Breast epithelium (tissue), 4 donors: Measurements from ENCODE around the gene RBM17. TPM values are rescaled to one million over a fixed set of nuclear protein-coding genes. Genes with fewer than 3 reads are reported as not detected.

ENCODE experiments used
- DNase-seq, 2 donors: peaks; one replicate each; pipeline ENCODE4 v3.0.0-alpha.2; 2019; ENCODE audit warnings: low spot score in 2 of 2
- H3K27ac ChIP-seq, 2 donors: fragments of 200-600 bp; sonication (generic) in 1 of 2; one replicate each; pipeline ENCODE4 v1.5.1; 2016 to 2019; ENCODE audit warnings: mild to moderate bottlenecking in 1 of 2
- H3K27me3 ChIP-seq, 2 donors: fragments of 200-600 bp; sonication (generic) in 1 of 2; one replicate each; pipeline versions ENCODE4 v1.5.1 to v1.6.0; 2017 to 2019; ENCODE audit warnings: control low read depth in 1 of 2, mild to moderate bottlenecking in 1 of 2
- H3K36me3 ChIP-seq: fragments of 200-600 bp; one replicate; pipeline ENCODE4 v1.5.1; 2019
- H3K4me1 ChIP-seq, 2 donors: fragments of 200-600 bp; sonication (generic); one replicate each; pipeline ENCODE4 v1.5.1; 2016 to 2019; ENCODE audit warnings: control low read depth in 1 of 2
- H3K4me3 ChIP-seq, 3 donors: fragments of 200-600 bp; sonication (generic); 1 replicate in 2 of 3; 2 replicates in 1 of 3; pipeline ENCODE4 v1.5.1; 2016 to 2019; ENCODE audit warnings: mild to moderate bottlenecking in 3 of 3, moderate library complexity in 2 of 3
- H3K9me3 ChIP-seq, 2 donors: fragments of 200-600 bp; sonication (generic) in 1 of 2; one replicate each; pipeline ENCODE4 v1.5.1; 2016 to 2019; ENCODE audit warnings: control low read depth in 1 of 2
- POLR2A ChIP-seq: fragments of 450-650 bp; IDR thresholded peaks from one replicate; pipeline ENCODE4 v1.6.1; 2016; ENCODE audit warnings: antibody characterized with exemption, mild to moderate bottlenecking, moderate library complexity
- POLR2AphosphoS5 ChIP-seq, 3 donors: sonication (generic); formaldehyde crosslinking; IDR thresholded peaks; one replicate each; pipeline ENCODE4 v1.6.1; 2017; ENCODE audit warnings: antibody characterized with exemption in 3 of 3
- intact Hi-C: fragments of 100-400 bp; cut with DNase I; formaldehyde crosslinking; loops from one replicate; pipeline ENCODE4 v1.15.1; 2023; ENCODE audit warnings: low total_unique reads
- total RNA-seq, 3 donors: library from RNA; depleted of rRNA; stranded (reverse); fragments of >200 nt; gene quantifications; one replicate each; pipeline ENCODE4 v1.1.0, GENCODE V29; 2016
- TF ChIP-seq, protein P1 (sequence below), 3 donors: fragments of 450-650 bp; IDR thresholded peaks; one replicate each; pipeline ENCODE4 v1.5.1; 2016 to 2017; ENCODE audit warnings: antibody characterized with exemption in 3 of 3, mild to moderate bottlenecking in 3 of 3, moderate library complexity in 3 of 3

Gene RBM17
- total RNA-seq, 3 donors from 2014 or later, result 62.4 to 72.4 (median 68.2) TPM

DNA sequence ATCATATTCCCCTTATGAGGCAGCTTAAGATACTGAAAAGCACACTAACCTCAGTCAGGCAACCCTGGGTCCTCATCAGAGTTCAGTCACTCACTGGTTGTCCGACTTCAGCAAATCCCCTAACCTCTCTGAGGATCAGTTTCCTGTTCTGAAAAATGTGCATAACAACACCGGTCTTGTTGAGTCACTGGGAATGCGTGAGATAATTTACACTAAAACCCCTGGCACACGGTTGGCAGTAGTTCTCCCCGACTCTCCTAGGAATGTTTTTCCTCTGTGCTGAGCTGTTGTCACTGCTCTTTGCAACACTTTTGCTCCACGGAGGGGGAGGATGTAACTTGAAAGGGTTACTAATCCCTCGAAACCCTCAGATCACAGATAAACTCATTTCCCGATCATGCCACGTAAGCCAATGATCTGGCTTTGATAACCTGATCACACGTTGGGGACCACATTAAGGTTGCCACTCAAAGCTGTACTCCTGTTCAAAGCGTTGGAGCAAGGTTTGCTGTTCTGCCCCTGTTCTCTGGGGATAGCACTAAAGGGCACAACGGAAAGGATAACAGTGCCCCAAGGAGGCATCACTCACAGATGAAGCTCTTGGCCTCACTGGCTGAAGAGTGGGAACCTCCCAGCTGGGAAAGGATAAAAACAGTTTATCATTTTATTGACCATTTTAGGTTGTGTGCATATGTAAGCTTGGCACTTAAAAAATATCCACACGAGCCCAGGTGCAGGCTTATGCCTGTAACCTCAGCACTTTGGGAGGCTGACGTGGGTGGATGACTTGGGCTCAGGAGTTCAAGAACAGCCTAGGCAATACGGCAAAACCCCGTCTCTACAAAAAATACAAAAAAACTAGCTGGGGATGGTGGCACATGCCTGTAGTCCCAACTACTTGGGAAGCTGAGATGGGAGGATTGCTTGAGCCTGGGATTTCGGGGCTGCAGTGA, 5.0 kb upstream of the RBM17 start:
- H3K4me1 ChIP-seq, result no peaks in the 10 kb centered on the region
- H3K4me3 ChIP-seq, result no peak overlapping the region
- H3K36me3 ChIP-seq, result no peaks in the 10 kb centered on the region
- DNase-seq, result no peak
- peaks cover 0 to 5% of the 10 kb centered on the region in 2 donors for H3K27me3 ChIP-seq
- no peaks in the 10 kb centered on the region for H3K9me3 ChIP-seq
- no peak for TF ChIP-seq POLR2A
- no peak for TF ChIP-seq POLR2AphosphoS5 (IDR thresholded peaks at IDR 0.05)
- TF ChIP-seq, protein P1, sequence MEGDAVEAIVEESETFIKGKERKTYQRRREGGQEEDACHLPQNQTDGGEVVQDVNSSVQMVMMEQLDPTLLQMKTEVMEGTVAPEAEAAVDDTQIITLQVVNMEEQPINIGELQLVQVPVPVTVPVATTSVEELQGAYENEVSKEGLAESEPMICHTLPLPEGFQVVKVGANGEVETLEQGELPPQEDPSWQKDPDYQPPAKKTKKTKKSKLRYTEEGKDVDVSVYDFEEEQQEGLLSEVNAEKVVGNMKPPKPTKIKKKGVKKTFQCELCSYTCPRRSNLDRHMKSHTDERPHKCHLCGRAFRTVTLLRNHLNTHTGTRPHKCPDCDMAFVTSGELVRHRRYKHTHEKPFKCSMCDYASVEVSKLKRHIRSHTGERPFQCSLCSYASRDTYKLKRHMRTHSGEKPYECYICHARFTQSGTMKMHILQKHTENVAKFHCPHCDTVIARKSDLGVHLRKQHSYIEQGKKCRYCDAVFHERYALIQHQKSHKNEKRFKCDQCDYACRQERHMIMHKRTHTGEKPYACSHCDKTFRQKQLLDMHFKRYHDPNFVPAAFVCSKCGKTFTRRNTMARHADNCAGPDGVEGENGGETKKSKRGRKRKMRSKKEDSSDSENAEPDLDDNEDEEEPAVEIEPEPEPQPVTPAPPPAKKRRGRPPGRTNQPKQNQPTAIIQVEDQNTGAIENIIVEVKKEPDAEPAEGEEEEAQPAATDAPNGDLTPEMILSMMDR (IDR thresholded peaks at IDR 0.05), result no peak
- intact Hi-C loops, result loop anchor here (10.0 kb wide), 1 partner anchor 139 kb away; no protein-coding TSS in a partner anchor
- no peak overlapping the region for H3K27ac ChIP-seq

DNA sequence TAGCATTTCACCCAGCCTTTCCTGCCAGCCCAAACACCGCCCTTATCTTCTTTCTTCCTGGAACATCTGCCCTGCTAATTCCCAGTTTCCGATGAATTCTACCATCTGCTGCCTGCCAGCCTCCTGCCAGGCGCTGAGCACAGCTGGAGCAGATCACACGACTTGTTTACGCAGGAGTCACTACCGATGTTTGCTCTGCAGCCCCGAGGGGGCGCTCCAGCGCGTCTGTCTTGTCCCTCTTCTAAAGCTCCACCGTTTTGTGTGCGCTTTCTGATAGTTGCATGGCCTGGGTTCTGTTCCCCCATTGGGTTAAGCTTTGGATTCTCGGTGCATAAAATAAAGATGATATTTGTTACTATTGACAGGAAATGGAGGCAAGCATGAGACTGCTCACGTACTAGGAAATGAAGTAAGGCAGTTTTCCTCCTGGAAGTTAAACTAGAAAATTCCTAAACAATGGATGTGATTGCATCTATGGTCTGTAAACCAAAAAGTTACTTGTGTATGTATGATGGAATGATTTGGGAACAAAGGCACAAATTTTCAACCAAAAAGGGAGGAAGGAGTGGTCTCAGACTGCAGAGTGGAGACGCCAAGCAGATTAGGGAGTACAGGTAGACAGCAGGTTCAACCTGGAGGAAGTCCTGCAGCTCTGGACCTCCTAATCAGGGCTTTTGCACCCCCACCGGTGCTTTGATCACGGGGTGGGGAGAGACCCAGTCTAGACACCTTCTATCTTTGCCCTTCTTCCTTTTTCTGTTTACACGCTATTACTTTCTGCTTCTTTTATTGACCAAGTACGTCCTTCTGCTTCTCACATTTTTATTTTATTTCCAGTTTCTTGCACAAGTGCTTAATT, 2.2 kb upstream of the RBM17 start:
- Histone ChIP-seq H3K4me3 (peak overlapping the region in 1 of 3 donors; percentile 4), H3K4me1 (peaks cover 0 to 3% of the 10 kb centered on the region in 2 donors), H3K9me3 (no peaks in the 10 kb centered on the region), H3K27ac (peak overlapping the region in 1 of 2 donors; percentile 57), H3K36me3 (no peaks in the 10 kb centered on the region), H3K27me3 (peaks cover 0 to 5% of the 10 kb centered on the region in 2 donors)
- peak; percentile 69 to 82 for DNase-seq
- TF ChIP-seq, protein P1 (IDR thresholded peaks at IDR 0.05), result peak in 2 of 3 donors; percentile 57 to 65
- peak in 2 of 3 donors; percentile 34 to 49 for TF ChIP-seq POLR2AphosphoS5 (IDR thresholded peaks at IDR 0.05)
- no peak for TF ChIP-seq POLR2A
- intact Hi-C loops, result loop anchor here (10.0 kb wide), 1 partner anchor 142 kb away; no protein-coding TSS in a partner anchor

DNA sequence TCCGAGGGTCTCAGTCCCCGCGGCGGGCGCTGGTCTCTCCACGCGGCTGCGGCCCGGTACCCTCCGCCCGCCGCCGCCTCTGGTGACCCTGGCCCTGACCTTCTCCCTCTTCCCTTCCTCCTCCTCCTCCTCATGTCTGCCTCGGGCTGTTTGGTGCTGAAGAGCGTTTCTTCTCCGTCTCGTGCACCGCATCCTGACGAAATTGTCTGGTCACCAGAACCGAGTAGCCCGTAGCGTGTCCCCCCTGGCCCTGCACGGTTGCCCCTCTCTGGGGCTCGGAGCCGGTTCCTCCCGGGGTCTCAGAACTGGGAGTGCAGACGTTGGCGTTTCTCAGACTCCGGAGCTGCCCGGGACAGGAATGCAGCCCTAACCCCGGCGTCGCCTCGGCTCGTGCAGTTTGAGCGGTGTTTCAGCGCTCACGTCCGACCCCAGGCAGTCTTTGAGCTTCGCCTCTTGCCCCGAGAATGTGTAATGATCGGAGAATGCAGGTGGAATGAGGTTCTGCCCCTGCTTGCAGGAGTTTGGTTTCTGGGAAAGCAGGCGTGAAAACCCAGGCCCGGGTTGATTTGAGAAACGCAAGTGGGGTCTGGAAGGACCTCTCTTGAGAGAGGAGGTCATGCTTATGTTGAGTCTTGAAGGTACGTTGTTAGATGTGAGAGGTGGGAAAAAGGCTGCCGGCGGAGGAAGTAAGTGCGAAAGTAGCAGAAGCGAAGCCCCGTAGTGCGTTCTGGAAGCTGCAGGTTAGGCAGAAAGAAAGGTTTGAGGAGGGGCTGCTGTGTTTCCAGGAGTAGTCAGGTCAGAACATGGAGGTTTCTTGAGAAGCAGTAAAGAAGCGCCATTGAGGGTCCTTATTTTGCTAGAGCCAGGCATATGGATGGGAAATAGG, 743 bp downstream of the RBM17 start:
- peaks cover 0 to 3% of the 10 kb centered on the region in 2 donors for H3K4me1 ChIP-seq

DNA sequence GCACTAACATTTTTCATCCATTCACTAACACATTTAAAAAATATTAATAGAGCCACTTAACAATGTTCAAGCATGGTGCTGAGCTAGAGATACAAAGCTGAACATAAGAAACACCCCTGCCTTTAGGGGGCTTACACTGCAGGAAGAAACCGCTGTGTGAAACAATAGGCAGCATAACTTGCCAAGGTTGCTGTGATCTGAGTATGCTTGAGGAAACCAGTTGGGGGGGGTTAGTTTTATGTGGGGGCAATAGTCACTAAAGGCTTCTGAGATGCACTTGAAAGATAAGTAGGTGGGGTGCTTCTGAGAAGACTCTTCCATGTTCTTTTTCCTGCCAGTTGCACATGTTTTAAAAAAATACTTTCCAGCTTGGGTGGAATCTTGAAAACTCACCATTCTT, 2.8 kb downstream of the RBM17 start:
- Histone ChIP-seq H3K9me3 (no peaks in the 10 kb centered on the region), H3K27ac (no peak overlapping the region), H3K4me3 (no peak overlapping the region), H3K27me3 (no peaks in the 10 kb centered on the region), H3K36me3 (no peaks in the 10 kb centered on the region), H3K4me1 (peaks cover 0 to 3% of the 10 kb centered on the region in 2 donors)
- no peak for TF ChIP-seq POLR2AphosphoS5 (IDR thresholded peaks at IDR 0.05)
- TF ChIP-seq POLR2A, result no peak
- TF ChIP-seq, protein P1 (IDR thresholded peaks at IDR 0.05), result no peak
- intact Hi-C loops, result no loop called here
- no peak for DNase-seq

More for the DNA sequence above, 743 bp downstream of the RBM17 start:
- no peak for DNase-seq
- H3K9me3 ChIP-seq, result no peaks in the 10 kb centered on the region
- intact Hi-C loops, result loop anchor here (10.0 kb wide), 1 partner anchor 145 kb away; no protein-coding TSS in a partner anchor
- no peaks in the 10 kb centered on the region for H3K27me3 ChIP-seq
- H3K4me3 ChIP-seq, result peak overlapping the region; percentile 86 to 98 (median 97)
- H3K27ac ChIP-seq, result peak overlapping the region; percentile 91 to 94
- no peaks in the 10 kb centered on the region for H3K36me3 ChIP-seq
- no peak for TF ChIP-seq POLR2AphosphoS5 (IDR thresholded peaks at IDR 0.05)
- TF ChIP-seq, protein P1 (IDR thresholded peaks at IDR 0.05), result no peak
- no peak for TF ChIP-seq POLR2A
